T-helper 1 cell (primary cell): Measurements from ENCODE around the gene DPM1.
A peak's percentile ranks its signal among the peaks of the same experiment; 100 is the strongest.

Experiments used
- DNase-seq, 5 donors: peaks; one replicate each; pipeline ENCODE4 v3.0.0-alpha.2; 2012 to 2020
- total RNA-seq, 4 donors: gene quantifications; one replicate each; lab custom pipeline; 2026; lab: John Stamatoyannopoulos, UW

DPM1 gene
- 66.4 to 85.9 (median 77.5) reads per million in 4 donors for total RNA-seq

DNA sequence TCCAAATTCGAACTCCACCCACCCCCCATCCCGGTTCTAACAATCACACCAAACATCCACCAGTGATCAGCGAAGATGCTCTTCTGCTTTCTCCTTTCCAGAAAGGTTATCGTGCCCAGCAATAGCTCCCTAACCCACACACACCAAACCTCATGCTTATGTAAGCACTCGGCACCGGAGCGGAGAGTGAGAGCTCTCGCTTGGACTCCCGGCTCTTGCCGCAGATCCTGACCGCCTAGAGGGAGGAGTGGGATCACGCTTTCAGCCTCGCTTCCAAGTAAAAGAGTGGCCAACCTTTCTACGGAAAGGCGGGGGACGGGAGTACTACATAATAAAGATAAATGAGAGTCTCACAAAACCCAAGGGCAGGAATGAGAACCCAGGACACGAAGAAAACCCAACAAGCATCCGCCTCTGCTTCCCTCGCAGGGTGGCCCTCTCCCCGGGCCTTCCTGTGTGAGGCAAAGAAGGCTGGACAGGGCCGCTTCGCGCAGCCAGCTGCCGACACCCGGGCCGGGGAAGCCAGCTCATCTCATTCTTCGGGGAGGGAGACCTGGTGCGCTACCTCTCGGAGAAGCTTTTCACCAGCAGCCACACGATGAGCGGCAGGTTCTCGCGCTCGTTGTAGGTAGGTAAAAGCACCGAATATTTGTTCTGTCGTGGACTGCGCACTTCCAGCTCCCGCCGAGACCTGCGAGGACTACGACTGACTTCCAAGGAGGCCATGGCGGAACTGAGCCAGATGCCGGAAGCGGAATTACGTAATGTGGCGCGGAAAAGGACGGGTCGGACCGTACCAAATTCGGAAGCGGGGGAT is at the start of gene DPM1:
Gene DPM1 (minus strand): TSS at position 735 of the 817 bp plus-strand sequence. CDS start 9 bp downstream, at position 726.
- peak; percentile 73 to 90 (median 85) for DNase-seq

GRCh38 chr20:51005214-51005613 is 46.9 kb upstream of the DPM1 start:
- DNase-seq: no peak

GRCh38 chr20:51004781-51005180 is 46.4 kb upstream of the DPM1 start:
- no peak for DNase-seq

DNA sequence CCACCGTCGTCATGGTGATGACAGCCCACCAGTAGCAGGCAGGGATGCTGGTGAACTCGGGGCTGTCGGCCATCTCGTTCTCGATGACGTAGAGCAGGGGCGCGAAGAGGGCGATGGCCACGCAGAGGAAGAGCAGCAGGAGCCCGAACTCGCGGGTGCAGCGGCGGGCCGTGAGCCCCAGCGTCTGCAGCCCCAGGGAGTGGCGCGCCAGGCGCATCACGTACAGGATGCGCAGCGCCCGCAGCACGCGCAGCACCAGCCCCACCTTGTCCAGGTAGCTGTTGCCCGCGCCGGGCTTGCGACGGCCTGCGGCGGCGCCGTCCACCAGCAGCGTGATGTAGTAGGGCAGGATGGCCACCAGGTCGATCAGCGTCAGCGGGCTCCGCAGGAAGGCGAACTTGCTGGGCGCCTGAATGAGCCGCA is 46.0 kb upstream of the DPM1 start:
- no peak for DNase-seq

DNA sequence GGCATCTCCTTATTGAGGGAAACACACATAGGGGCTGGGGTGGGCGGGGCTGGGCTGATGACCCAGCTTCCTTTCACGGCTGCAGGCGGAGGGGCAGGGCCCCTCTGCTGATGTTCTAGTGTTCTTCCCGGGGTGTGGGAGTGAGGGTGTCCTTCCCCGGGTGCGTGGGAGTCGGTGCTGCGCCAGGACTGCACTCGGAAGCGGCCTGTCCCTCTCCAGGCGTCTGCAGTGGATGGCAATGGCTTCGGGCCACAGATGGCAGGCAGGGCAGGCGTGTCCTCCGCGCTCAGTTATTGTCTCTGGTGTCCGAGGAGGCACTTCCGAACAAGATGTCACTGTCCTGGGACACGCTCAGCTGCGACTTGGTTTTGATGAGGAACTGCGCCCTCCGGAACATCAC is 45.4 kb upstream of the DPM1 start:
- no peak for DNase-seq

DNA sequence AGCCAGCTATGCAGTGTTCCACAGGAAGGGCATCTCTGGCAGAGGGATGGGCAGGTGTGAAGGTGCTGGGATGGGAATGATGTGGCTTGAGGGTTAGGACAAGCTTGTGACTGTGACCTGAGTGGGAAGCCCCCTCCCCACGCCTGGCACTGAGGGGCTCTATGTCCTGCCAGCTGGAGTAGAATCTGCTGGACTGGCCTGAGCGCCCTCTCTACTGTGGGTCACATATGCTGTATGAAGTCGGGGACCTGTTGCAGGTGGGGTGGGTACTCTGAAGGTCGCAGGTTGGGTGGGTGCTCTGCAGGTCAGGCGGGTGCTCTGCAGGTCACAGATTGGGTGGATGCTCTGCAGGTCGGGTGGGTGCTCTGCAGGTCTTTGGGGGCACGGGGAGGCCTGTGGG is 44.3 kb upstream of the DPM1 start:
- DNase-seq: no peak

DNA sequence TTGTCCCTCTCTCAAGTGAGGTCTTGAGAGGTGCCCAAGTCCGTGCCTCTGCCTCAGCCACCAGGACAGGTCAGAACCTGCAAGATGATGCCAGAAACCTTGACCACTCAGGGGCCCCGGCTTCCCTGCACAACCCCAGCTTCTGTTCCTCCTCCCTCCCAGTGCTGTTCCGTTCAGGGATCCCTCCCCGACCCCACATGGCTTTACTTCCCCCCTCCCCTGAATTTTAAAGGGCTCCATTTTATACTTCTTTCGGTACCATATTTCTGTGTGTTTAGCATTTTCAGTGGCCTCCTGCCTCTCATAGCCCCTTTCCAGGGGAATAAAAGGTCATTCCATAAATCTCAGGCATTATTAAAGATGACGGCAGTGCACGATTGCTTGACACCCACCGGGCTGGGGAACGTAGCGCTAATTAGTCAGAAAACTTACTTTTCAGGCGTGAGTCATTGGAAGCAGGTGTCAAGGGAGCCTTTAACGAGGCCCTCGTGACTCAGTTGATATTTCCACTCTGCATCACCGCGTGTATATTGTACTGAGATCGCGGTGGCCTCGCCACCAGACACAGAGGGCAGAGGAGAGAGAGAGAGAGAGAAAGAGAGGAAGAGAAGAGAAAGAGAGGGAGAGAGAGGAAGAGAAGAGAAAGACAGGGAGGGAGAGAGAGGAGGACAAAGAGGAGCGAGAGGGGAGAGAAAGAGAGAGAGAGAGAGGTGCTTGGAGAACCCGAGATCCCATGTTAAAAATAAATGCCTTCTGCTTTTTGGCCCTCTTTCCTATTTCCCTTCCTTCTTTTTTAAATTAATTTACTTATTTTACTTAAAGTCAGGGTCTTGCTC is 43.3 kb upstream of the DPM1 start:
- no peak for DNase-seq

DNA sequence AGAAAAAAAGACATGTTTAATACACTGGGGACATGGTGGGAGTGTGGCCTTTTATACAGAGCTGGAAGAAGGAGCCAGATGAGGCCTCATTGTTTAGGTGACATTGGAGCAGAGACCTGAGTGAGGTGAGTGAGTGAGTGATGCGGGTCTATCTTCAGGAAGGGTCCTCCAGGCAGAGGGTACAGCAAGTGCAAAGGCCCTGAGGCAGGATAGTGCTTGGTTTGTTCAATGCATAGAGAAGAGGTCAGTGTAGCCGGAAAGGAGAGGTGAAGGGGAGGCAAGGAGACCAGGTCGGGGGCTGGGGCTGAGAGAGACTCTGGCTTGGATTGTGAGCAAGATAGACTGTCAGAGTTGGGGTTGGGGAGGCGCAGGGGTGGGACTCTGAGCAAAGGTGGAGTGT is 41.0 kb upstream of the DPM1 start:
- DNase-seq: no peak

DNA sequence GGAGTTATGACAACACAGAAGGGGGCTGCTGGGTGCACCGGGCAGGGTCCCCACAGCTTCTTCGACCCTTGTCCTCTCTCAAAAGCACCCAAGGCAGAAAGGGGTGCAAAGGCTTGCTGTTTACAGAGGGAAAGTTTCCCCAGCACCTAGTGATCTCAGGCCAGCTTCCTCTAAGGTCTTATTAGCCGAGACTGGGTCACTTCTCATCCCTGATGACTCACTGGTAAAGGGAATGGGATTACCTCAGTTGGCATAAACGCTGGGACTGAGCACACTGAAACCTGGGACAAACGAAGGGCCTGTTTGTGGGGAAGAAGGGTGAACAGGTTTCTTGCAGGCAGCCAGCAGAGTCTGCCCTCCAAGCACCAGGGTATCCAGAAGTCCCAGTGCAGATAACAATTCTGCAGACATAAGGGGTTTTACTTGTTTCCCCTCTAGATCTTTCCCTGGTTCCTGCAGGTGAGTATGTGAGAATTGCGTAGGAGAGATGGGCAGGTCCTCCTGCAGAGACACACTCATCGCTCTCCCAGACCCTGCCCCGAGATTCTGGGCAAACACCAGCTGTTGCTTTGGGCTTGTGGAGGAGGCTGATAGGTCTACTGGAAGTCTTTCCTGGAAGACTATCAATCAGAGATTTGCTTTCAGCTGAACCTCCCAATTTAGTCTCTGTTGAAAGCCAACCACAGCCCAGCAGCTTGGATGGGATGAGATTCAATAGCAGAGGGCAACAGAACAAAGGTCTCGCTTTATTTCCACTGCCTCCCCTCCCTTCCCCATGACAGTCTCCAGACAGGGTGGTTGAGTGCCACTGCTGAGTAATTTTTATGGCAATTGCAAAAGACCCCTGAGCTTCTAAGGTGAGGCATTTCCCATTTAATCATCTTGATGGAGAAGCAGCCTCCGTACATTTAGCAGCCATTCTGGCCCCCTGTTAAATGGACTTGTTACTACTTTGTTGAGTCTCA is 38.9 kb upstream of the DPM1 start:
- no peak for DNase-seq

DNA sequence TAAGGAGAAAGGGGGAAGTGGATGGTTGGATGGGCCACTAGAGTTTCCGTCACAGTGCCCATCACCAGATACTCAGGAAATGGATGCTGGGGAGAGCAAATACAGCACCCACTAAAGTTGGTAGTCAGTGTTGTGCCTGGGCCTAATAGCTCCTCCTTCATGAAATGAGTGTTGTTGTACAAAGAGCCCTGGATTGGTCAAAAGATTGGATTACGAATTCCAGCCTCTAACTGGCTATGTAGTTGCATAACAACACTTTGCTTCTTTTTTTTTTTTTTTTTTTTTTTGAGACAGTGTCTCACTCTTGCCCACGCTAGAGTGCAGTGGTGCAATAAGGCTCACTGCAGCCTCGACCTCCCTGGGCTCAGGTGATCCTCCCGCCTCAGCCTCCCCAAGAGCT is 37.2 kb upstream of the DPM1 start:
- DNase-seq: no peak

- no peak for DNase-seq
Observed at GRCh38 chr20:50993876-50994275, 35.5 kb upstream of the DPM1 start.

DNA sequence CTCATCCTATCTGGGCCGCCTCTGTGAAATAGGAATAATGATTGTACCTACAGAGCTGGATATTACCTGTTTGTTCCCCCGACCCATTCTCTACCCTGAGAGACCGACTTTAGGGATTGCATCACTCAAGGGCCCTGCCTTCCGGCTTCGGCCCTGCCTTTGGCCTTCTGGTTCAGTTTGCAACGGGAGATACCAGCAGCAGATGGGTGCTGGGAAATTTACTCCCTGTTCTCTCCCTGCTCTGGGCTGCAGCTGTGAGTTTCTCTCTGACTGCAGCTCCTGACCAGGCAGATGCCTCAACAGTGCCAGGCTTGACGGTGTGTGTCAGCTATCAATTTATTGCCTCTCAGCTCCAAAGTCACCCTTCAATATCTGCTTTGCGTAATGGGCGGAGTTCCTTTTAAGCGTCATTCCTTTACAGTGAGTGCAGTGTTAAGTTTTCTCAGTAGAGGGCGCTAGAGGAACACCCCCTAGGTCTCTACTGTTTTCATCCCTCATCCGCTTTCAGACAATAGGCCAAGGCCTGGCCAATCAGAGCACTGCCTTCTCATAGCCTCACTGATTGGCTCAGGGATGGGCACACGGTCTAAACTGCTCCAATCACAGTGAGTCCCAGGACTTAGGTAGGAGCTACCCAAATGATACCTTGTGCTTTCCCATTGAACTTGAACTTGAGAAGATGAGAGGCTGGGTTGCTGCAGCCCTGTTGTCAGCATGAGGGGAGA is 34.6 kb upstream of the DPM1 start:
- DNase-seq: peak in 3 of 5 donors; percentile 4 to 73 (median 10)

DNA sequence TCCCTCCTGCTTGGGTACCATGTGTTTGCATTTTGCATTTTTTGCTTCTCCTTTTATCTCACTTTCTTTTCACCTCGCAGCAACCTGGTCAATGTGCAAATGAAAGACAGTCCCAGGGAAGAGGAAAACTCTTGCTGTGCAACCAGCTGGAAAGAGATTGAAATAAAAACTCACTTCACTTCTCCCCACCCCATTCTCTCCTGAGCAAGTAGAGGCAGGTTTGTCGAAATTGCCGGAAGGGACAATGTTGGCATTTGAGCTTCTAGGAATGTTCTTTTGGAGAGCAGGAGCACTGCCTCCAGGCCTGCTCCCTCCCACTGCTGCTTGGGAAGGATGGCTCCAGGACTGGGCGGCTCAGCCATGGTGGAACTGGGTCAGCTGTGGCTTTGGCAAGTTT is 34.0 kb upstream of the DPM1 start:
- DNase-seq: no peak

DNA sequence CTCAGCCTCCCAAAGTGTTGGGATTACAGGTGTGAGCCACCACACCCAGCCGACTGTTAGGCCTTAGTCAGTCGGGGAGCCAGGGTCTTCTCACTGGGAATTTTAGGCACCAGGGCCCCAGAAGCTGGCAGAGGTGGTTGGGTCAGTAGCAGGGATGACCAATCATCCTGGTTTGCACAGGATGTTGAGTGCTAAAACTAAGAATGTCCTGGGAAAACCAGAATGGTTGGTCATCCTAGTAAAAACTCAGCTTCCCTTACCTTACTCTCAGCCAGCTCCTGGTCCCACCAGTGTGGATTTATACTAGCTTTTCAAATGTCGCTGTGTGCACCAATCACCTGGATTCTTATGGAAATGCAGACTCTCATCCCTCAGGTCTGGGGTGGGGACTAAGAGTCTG is 32.7 kb upstream of the DPM1 start:
- no peak for DNase-seq

DNA sequence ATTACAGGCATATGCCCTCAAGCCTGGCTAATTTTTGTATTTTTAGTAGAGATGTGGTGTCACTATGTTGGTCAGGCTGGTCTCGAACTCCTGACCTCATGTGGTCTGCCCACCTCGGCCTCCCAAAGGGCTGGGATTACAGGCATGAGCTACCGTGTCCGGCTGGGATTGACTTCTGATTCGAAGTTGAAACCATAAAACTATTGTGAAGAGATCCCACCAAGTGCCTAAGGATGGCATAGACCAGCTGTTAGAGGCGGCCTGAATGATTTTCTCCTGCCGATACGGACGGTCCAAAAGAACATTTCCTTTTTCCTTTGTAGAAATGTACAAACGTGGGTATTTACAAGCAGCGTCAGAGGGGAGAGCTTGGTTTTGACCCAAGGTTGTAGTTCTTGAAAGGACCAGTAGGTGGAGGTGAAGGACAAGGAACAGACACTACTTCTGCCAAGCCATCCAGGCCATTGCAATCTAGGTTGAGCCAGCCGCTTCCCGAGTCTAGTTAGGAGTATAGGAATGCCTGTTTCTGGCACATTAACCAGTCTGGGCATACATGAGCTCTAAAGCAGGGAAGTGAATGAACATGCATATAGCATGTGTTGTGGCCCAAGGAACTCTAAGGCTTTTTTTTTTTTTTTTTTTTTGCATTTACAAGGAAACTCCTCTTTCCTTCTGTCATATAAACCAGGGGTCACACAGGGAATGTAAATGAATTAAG is 29.3 kb upstream of the DPM1 start:
- peak in 4 of 5 donors; percentile 23 to 62 (median 54) for DNase-seq

DNA sequence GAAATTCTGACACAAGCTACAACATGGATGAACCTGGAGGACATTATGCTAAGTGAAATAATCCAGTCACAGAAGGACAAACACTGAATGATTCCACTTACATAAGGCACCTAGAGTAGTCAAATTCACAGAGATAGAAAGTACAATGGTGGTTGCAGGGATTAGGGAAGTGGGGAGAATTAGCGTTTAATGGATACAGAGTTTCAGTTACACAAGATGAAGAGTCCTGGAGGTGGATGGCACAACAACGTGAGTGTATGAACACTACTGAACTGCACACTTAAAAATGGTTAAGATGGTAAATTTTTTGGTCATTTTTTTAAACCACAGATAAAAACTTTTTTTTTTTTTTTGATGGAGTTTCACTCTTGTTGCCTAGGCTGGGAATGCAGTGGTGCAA is 25.0 kb upstream of the DPM1 start:
- DNase-seq: no peak

DNA sequence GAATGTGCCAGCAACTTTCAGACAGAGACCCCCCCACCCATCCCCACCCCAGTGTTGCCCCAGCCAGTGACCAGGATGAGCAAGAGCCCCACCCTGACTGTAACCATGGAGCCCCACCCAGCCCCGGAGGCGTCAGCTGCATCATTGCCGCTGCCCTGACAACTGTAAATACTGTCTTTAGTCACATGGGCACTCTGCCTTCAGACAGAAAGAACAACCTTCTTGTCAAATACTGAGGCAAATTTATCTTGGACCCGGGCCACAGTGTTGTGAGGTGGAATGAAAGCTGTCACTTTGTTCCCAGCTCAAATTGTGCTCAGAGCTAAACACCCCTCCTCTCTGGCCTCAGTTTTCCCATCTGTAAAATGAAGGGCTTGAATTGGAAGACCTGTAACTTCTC is 24.0 kb upstream of the DPM1 start:
- DNase-seq: no peak

DNA sequence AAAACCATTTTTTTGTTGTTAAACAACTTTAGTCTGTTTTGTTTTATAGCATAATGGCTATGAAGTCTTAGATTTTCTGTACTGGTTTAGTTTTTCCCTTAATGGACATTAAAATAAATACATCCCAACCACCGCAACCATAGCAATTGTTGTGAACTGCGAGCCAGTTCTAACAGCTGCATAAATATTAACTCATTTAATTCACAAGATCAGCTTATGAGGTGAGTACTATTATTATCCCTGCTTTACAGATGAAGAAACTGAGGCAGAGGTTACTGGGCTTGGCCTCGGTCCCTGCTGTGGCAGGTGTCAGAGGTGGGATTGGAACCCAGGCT is 23.3 kb upstream of the DPM1 start:
- no peak for DNase-seq

DNA sequence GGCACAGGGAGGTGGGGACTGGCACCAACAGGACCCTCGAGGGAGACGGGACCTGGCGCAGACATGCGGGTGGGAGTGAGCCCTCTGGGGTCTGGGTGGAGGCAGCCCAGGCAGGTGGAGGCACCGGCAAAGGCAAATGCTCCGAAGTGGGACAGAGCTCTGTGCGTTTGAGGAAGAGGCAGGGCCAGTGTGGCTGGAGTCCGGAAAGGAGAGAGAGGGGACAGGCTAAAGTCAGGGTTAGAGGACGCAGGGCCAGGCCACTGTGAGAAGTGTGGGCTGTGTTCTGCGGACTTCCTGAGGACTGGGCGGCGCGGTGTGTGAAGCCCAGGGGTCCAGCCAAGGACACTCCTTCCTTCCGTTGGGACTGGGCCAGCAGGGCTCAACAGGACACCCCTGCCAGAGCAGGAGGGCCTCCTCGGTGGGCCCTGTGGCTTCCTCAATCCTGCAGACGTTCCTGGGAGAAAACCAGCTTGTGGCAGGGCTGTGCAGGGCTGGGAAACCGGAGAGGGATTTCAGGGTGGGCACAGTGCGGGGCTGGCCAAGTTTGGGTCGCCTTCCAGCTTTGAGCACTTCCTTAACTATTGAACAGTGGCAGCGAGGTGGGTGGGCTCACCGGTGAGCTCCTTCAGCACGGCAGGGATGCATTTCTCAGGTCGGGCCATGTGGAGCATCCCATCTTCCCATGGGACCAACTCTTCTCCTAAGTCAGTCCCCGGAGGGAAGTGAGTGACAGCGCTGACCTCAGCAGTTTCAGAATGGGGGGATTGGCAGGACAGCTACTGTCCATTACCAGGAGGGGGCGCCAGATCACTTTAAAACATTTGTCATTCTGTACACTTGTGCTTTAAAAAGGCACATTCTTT is 22.8 kb upstream of the DPM1 start:
- peak; percentile 22 to 66 (median 39) for DNase-seq

DNA sequence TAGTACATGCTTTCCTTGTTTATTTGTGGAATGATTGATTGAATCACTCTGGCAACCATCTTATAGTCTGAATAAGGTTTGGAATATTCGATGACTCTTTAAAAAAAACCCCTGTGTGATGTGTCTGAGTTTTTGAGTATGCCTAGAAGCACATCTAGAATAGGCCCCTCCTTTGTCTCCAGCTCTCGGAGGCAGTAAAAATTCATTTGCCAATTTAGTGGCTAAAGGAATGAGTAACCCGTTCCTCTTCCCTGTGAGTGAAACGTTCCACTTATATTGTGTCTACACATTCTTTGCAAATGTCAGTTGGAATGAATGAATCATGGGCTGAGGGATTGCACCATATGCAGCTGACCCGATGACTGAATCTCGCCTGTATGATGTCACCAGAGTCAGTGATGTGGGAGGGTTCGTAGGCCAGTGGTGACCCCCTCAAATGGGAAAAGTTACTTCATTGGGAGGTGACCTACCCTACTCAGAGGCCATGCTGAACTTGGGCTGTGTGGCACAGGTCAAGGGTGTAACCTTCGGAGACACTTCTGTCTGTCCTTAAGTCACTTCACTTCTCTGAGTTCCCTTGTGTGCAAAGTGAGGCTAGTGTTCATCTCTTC is 21.8 kb upstream of the DPM1 start:
- peak in 1 of 5 donors; percentile 11 for DNase-seq
